ENCODE data around the gene MAN2B1. TPM values are rescaled to one million over a fixed set of nuclear protein-coding genes. Genes with fewer than 3 reads are reported as not detected.

Gene MAN2B1
- polyA plus RNA-seq, 2 of the 4 experiments (the other 2 are of a cell fraction), result 13.0 to 16.3 TPM

DNA sequence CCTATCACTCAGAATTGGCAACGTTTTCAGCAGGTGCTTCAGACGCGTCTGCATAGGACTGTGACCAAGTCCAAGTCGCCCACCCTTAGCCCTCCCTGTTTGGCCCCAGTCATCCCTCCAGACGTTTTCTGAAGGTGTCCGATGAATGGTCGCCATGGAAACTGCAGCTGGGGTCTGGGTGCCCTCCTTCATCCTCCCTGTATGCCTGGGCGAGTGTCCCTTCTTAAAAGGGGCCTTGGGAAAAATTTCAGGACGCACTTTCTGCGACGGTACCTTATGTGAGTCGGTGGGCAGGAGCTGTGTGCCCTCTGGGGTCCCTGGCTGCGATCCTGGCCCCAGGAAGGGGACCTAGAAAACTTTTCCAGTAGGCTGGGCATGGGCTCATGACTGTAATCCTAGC, 25.1 kb downstream of the MAN2B1 start:
- no peak overlapping the region for H3K4me3 ChIP-seq
- CTCF ChIA-PET, result no interaction called here
- peaks cover 19% of the 10 kb centered on the region; the same call in 2 of the 3 replicates for H3K9me3 ChIP-seq
- TF ChIP-seq, protein P1, sequence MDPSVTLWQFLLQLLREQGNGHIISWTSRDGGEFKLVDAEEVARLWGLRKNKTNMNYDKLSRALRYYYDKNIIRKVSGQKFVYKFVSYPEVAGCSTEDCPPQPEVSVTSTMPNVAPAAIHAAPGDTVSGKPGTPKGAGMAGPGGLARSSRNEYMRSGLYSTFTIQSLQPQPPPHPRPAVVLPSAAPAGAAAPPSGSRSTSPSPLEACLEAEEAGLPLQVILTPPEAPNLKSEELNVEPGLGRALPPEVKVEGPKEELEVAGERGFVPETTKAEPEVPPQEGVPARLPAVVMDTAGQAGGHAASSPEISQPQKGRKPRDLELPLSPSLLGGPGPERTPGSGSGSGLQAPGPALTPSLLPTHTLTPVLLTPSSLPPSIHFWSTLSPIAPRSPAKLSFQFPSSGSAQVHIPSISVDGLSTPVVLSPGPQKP (IDR thresholded peaks at IDR 0.05; ENCODE audit: low read depth, low read length), result no peak
- no peak for TF ChIP-seq ZSCAN20 (CRISPR knock-in tag; IDR thresholded peaks at IDR 0.05)
- no peak for TF ChIP-seq MAZ (IDR thresholded peaks at IDR 0.05; ENCODE audit: borderline replicate concordance, low read depth, low read length)
- TF ChIP-seq FOSB (CRISPR knock-in tag; IDR thresholded peaks at IDR 0.05), result no peak
- TF ChIP-seq RARB (CRISPR knock-in tag; IDR thresholded peaks at IDR 0.05), result no peak
- TF ChIP-seq BHLHE40 (IDR thresholded peaks at IDR 0.05; ENCODE audit: low read depth, low read length), result no peak
- no peak for TF ChIP-seq FOXS1 (CRISPR knock-in tag; IDR thresholded peaks at IDR 0.05)
- no peak for TF ChIP-seq HOXB5 (CRISPR knock-in tag; IDR thresholded peaks at IDR 0.05)
- TF ChIP-seq HDAC2 (IDR thresholded peaks at IDR 0.05), result no peak
- no peak for TF ChIP-seq POLR2AphosphoS2 (conservative IDR thresholded peaks at IDR 0.05; ENCODE audit: low read length)
- TF ChIP-seq CEBPB (IDR thresholded peaks at IDR 0.05), result no peak
- TF ChIP-seq HMGXB4 (CRISPR knock-in tag; IDR thresholded peaks at IDR 0.05; ENCODE audit: borderline replicate concordance), result no peak
- TF ChIP-seq, protein P2, sequence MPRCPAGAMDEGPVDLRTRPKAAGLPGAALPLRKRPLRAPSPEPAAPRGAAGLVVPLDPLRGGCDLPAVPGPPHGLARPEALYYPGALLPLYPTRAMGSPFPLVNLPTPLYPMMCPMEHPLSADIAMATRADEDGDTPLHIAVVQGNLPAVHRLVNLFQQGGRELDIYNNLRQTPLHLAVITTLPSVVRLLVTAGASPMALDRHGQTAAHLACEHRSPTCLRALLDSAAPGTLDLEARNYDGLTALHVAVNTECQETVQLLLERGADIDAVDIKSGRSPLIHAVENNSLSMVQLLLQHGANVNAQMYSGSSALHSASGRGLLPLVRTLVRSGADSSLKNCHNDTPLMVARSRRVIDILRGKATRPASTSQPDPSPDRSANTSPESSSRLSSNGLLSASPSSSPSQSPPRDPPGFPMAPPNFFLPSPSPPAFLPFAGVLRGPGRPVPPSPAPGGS (IDR thresholded peaks at IDR 0.05), result no peak
- TF ChIP-seq MAX (IDR thresholded peaks at IDR 0.05), result no peak
- no peak for TF ChIP-seq PHF8 (IDR thresholded peaks at IDR 0.05; ENCODE audit: borderline replicate concordance, low read depth)
- TF ChIP-seq RNF2 (IDR thresholded peaks at IDR 0.05; ENCODE audit: borderline replicate concordance, low read depth), result no peak
- TF ChIP-seq SREBF2 (IDR thresholded peaks at IDR 0.05), result no peak
- no peak for TF ChIP-seq RAD21 (conservative IDR thresholded peaks at IDR 0.05 in 1 of 2, IDR thresholded peaks at IDR 0.05 in 1 of 2)
- FAIRE-seq (no peak), ATAC-seq (no peak), DNase-seq (ENCODE audit: low read depth in 1 of 2, low spot score in 1 of 2) (no peak)
- H3K4me1 ChIP-seq, result no peaks in the 10 kb centered on the region
- H3K27ac ChIP-seq, result no peak overlapping the region
- no peak overlapping the region for H3K4me2 ChIP-seq
- 54% methylated on average over 8 of the region's 13 CpGs for WGBS (ENCODE audit: missing lambda C conversion rate)
- POLR2A ChIA-PET, result no interaction called here

- ATAC-seq, result peak in 1 of 2 experiments; percentile 69; a peak in 4 of 6 replicates
- H3K9me3 ChIP-seq, result peaks cover 25% of the 10 kb centered on the region; the same call in 2 of the 3 replicates
- TF ChIP-seq HEYL (CRISPR knock-in tag; IDR thresholded peaks at IDR 0.05) (no peak), SMC3 (IDR thresholded peaks at IDR 0.05) (no peak), RCOR1 (IDR thresholded peaks at IDR 0.05; ENCODE audit: low read depth, low read length) (no peak), ZSCAN20 (CRISPR knock-in tag; IDR thresholded peaks at IDR 0.05) (no peak), KDM5A (IDR thresholded peaks at IDR 0.05) (no peak), NFE2L2 (conservative IDR thresholded peaks at IDR 0.05; ENCODE audit: low read length) (no peak)
- TF ChIP-seq, protein P3, sequence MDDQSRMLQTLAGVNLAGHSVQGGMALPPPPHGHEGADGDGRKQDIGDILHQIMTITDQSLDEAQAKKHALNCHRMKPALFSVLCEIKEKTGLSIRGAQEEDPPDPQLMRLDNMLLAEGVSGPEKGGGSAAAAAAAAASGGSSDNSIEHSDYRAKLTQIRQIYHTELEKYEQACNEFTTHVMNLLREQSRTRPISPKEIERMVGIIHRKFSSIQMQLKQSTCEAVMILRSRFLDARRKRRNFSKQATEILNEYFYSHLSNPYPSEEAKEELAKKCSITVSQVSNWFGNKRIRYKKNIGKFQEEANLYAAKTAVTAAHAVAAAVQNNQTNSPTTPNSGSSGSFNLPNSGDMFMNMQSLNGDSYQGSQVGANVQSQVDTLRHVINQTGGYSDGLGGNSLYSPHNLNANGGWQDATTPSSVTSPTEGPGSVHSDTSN (IDR thresholded peaks at IDR 0.05), result no peak
- ChIA-PET POLR2A (interaction anchor here (0.6 kb wide), 1 partner anchor 25 kb away, joined by 4 read pairs; no protein-coding TSS in a partner anchor), CTCF (no interaction called here)
- WGBS (ENCODE audit: missing lambda C conversion rate), result 33% methylated on average over 14 of the region's 39 CpGs
- DNase-seq (ENCODE audit: low read depth in 1 of 2, low spot score in 1 of 2), result peak in 1 of 2 experiments; percentile 45
- H3K4me2 ChIP-seq, result no peak overlapping the region
- no peak overlapping the region for H3K27ac ChIP-seq
- H3K4me1 ChIP-seq, result no peaks in the 10 kb centered on the region
- no peak for FAIRE-seq
- no peak overlapping the region for H3K4me3 ChIP-seq
These were observed 26.5 kb downstream of the MAN2B1 start for GRCh38 chr19:12639901-12640613.

All from A549 (cell line).